HG03175 (cell line): ENCODE results near the gene ARAP1.

Experiments
- ATAC-seq: cut with Tn5 transposase; IDR thresholded peaks from one replicate; pipeline ENCODE4 v1.9.1; 2021; ENCODE audit warnings: mild to moderate bottlenecking, moderate library complexity; ENCODE audit not compliant: unreplicated experiment

ARAP1 gene

GRCh38 chr11:72764503-72764902, 12.3 kb upstream of the ARAP1 start:
- no peak for ATAC-seq

GRCh38 chr11:72763823-72764222, 11.6 kb upstream of the ARAP1 start:
- ATAC-seq, result no peak

- no peak for ATAC-seq
These were observed 10.6 kb upstream of the ARAP1 start for GRCh38 chr11:72762641-72763304.

- ATAC-seq, result no peak
These were observed 8.6 kb upstream of the ARAP1 start for GRCh38 chr11:72760539-72761405.

GRCh38 chr11:72759468-72759985, 7.3 kb upstream of the ARAP1 start:
- no peak for ATAC-seq

GRCh38 chr11:72758690-72759389, 6.6 kb upstream of the ARAP1 start:
- no peak for ATAC-seq

GRCh38 chr11:72758304-72758689, 6.1 kb upstream of the ARAP1 start:
- no peak for ATAC-seq

GRCh38 chr11:72755713-72756285, 3.6 kb upstream of the ARAP1 start:
- ATAC-seq, result no peak

- ATAC-seq, result no peak
These were observed 2.4 kb upstream of the ARAP1 start for GRCh38 chr11:72754544-72755155.

GRCh38 chr11:72754149-72754543, 1.9 kb upstream of the ARAP1 start:
- ATAC-seq, result no peak

- ATAC-seq, result no peak
These were observed 1.3 kb upstream of the ARAP1 start for GRCh38 chr11:72753341-72754148.

- no peak for ATAC-seq
These were observed 806 bp downstream of the ARAP1 start for GRCh38 chr11:72751116-72752087.

- ATAC-seq, result no peak
These were observed 1.6 kb downstream of the ARAP1 start for GRCh38 chr11:72750556-72751115.

- no peak for ATAC-seq
These were observed 2.1 kb downstream of the ARAP1 start for GRCh38 chr11:72750086-72750485.

GRCh38 chr11:72747289-72747855, 4.8 kb downstream of the ARAP1 start:
- no peak for ATAC-seq

- no peak for ATAC-seq
These were observed 5.4 kb downstream of the ARAP1 start for GRCh38 chr11:72746821-72747220.

- ATAC-seq, result no peak
These were observed 6.2 kb downstream of the ARAP1 start for GRCh38 chr11:72745925-72746550.

- no peak for ATAC-seq
These were observed 6.7 kb downstream of the ARAP1 start for GRCh38 chr11:72745511-72745910.
